Keratinocyte (primary cell): ENCODE measurements around the gene SYK. TPM values are rescaled to one million over a fixed set of nuclear protein-coding genes. Genes with fewer than 3 reads are reported as not detected.

ENCODE experiments used
- DNase-seq: peaks from one replicate; pipeline ENCODE4 v3.0.0-alpha.2; 2011; ENCODE audit warnings: low read depth, missing footprints, low spot score
- FAIRE-seq: peaks from 2 replicates; lab custom pipeline; 2011; peaks lifted over from hg19 to GRCh38; lab: Jason Lieb, UNC
- H2AFZ ChIP-seq: 2 replicates; pipeline ENCODE4 v1.6.0; 2012; ENCODE audit warnings: low read length, control low read depth, inconsistent platforms; ENCODE audit not compliant: control insufficient read depth
- H3K27ac ChIP-seq: 2 replicates; pipeline ENCODE4 v1.5.1; 2011; ENCODE audit warnings: low read length; ENCODE audit not compliant: control insufficient read depth, insufficient read depth
- H3K27me3 ChIP-seq: 3 replicates; pipeline ENCODE4 v1.6.0; 2011; ENCODE audit warnings: low read length; ENCODE audit not compliant: control insufficient read depth, insufficient read depth; ENCODE audit errors: extremely low read depth
- H3K36me3 ChIP-seq, 2 experiments: 2 replicates in 1 of 2; 3 replicates in 1 of 2; pipeline ENCODE4 v1.5.1; 2011; ENCODE audit warnings: low read length in 2 of 2, mild to moderate bottlenecking in 1 of 2; ENCODE audit not compliant: control insufficient read depth in 2 of 2, insufficient read depth in 2 of 2; ENCODE audit errors: extremely low read depth in 1 of 2
- H3K4me1 ChIP-seq: 3 replicates; pipeline ENCODE4 v1.5.1; 2011; ENCODE audit warnings: low read length; ENCODE audit not compliant: control insufficient read depth, insufficient read depth; ENCODE audit errors: extremely low read depth
- H3K4me2 ChIP-seq: 3 replicates; pipeline ENCODE4 v1.6.0; 2011; ENCODE audit warnings: low read depth, low read length; ENCODE audit not compliant: control insufficient read depth, insufficient read depth; ENCODE audit errors: extremely low read depth
- H3K4me3 ChIP-seq, 3 experiments: fragments of 200-600 bp in 1 of 3; sonication (generic) in 1 of 3; 2 replicates in 2 of 3; 3 replicates in 1 of 3; pipeline ENCODE4 v1.5.1; 2011 to 2016; ENCODE audit warnings: low read length in 3 of 3, mild to moderate bottlenecking in 3 of 3, control low read depth in 2 of 3, inconsistent platforms in 1 of 3, low read depth in 1 of 3, mixed read lengths in 1 of 3, mixed run types in 1 of 3, moderate library complexity in 1 of 3; ENCODE audit not compliant: control insufficient read depth in 2 of 3, insufficient read depth in 2 of 3; ENCODE audit errors: extremely low read depth in 1 of 3
- H3K79me2 ChIP-seq: 2 replicates; pipeline ENCODE4 v1.6.0; 2012; ENCODE audit warnings: low read length; ENCODE audit not compliant: control insufficient read depth, insufficient read depth
- H3K9ac ChIP-seq: 3 replicates; pipeline ENCODE4 v1.6.0; 2011; ENCODE audit warnings: low read length; ENCODE audit not compliant: control insufficient read depth, insufficient read depth; ENCODE audit errors: extremely low read depth
- H3K9me1 ChIP-seq: 3 replicates; pipeline ENCODE4 v1.6.0; 2011; ENCODE audit warnings: low read length; ENCODE audit not compliant: control insufficient read depth, insufficient read depth; ENCODE audit errors: extremely low read depth
- H3K9me3 ChIP-seq: 2 replicates; pipeline ENCODE4 v1.5.1; 2012; ENCODE audit warnings: low read depth, low read length; ENCODE audit not compliant: control insufficient read depth
- H4K20me1 ChIP-seq: 3 replicates; pipeline ENCODE4 v1.6.0; 2011; ENCODE audit warnings: low read length; ENCODE audit not compliant: control insufficient read depth, insufficient read depth; ENCODE audit errors: extremely low read depth
- EZH2 ChIP-seq: IDR thresholded peaks from one replicate; pipeline ENCODE4 v1.6.1; 2012; ENCODE audit warnings: inconsistent platforms, mild to moderate bottlenecking, low read length, moderate library complexity
- dilution Hi-C: fragments of 300-500 bp; cut with MboI; formaldehyde crosslinking; loops from one replicate; pipeline ENCODE4 v1.7.0; 2020; ENCODE audit warnings: low sequenced_read_pairs; ENCODE audit not compliant: extremely low pct_ligation_motif_present
- polyA plus RNA-seq, 5 experiments: library from polyadenylated mRNA; depleted of rRNA in 3 of 5; stranded (reverse) in 3 of 5; stranded (forward) in 1 of 5; unstranded in 1 of 5; fragments of >200 nt; gene quantifications; 1 replicate in 1 of 5; 2 replicates in 3 of 5; 3 replicates in 1 of 5; pipeline versions ENCODE4 v1.2.1 to v1.2.3, GENCODE V29; 2011 to 2012; ENCODE audit warnings: missing spikeins in 2 of 5, low read depth in 1 of 5, low replicate concordance in 1 of 5
- TF ChIP-seq, protein P1 (sequence below), 3 experiments: IDR thresholded peaks in 1 of 3; conservative IDR thresholded peaks in 1 of 3; optimal IDR thresholded peaks in 1 of 3; 2 replicates in 2 of 3; 3 replicates in 1 of 3; pipeline versions ENCODE3 to v1.5.1; 2011; ENCODE audit warnings: low read length in 3 of 3, mild to moderate bottlenecking in 3 of 3, moderate library complexity in 2 of 3, control low read depth in 1 of 3, inconsistent platforms in 1 of 3; ENCODE audit not compliant: insufficient read depth in 2 of 3; ENCODE audit errors: extremely low read depth in 1 of 3

The SYK gene
- polyA plus RNA-seq, 1 donor (not counting 4 experiments of a cell fraction or from before 2014, with no cell fraction given) = 2.0 TPM

DNA sequence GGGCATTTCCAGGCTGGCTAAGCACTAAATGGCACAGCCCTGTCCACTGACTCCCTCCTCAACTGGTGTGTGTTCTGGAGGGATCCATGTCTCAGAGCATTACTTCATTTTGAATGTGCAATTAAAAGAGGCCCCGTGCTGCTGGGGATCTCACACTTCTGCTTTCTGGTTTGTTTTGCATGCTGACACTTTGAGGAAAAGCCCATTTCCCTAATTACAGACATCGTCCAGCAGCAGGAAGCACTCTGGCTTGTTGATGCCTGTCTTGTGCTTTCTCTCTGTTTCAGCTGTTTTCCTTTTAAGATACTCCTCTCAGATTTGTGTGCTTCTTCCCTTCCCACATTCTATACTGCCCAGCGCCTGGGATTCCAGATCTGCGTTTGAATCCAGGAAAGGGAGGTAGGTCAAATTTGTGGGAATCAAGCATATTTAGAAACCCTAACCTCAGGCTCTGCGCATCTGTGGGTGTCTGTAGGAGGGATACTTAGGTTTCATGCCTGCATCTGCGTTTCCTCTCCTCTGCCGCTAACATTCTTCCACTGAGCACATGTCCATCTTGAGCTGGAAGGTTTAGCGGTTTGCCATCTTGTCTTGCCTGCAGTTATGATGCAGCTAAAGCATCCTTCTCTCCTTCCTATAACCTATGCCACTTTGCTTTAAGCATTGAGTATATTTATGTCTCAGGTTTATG is 25.7 kb downstream of the SYK start:
- Histone ChIP-seq H3K4me1 (no peaks in the 10 kb centered on the region), H3K9me3 (no peaks in the 10 kb centered on the region), H2AFZ (no peak overlapping the region), H3K27me3 (no peaks in the 10 kb centered on the region), H3K27ac (no peak overlapping the region), H3K9me1 (no peaks in the 10 kb centered on the region), H3K4me2 (no peak overlapping the region), H3K4me3 (no peak overlapping the region), H3K9ac (no peak overlapping the region), H3K79me2 (no peaks in the 10 kb centered on the region), H4K20me1 (no peaks in the 10 kb centered on the region), H3K36me3 (no peaks in the 10 kb centered on the region)
- DNase-seq = no peak
- TF ChIP-seq EZH2 = no peak
- TF ChIP-seq, protein P1, sequence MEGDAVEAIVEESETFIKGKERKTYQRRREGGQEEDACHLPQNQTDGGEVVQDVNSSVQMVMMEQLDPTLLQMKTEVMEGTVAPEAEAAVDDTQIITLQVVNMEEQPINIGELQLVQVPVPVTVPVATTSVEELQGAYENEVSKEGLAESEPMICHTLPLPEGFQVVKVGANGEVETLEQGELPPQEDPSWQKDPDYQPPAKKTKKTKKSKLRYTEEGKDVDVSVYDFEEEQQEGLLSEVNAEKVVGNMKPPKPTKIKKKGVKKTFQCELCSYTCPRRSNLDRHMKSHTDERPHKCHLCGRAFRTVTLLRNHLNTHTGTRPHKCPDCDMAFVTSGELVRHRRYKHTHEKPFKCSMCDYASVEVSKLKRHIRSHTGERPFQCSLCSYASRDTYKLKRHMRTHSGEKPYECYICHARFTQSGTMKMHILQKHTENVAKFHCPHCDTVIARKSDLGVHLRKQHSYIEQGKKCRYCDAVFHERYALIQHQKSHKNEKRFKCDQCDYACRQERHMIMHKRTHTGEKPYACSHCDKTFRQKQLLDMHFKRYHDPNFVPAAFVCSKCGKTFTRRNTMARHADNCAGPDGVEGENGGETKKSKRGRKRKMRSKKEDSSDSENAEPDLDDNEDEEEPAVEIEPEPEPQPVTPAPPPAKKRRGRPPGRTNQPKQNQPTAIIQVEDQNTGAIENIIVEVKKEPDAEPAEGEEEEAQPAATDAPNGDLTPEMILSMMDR (optimal IDR thresholded peaks at IDR 0.05 in 1 of 3, IDR thresholded peaks at IDR 0.05 in 1 of 3, conservative IDR thresholded peaks at IDR 0.05 in 1 of 3; ENCODE audit: extremely low read depth in 1 of 3, insufficient read depth in 2 of 3, low read length in 3 of 3) = no peak
- no peak for FAIRE-seq
- dilution Hi-C loops = no loop called here

DNA sequence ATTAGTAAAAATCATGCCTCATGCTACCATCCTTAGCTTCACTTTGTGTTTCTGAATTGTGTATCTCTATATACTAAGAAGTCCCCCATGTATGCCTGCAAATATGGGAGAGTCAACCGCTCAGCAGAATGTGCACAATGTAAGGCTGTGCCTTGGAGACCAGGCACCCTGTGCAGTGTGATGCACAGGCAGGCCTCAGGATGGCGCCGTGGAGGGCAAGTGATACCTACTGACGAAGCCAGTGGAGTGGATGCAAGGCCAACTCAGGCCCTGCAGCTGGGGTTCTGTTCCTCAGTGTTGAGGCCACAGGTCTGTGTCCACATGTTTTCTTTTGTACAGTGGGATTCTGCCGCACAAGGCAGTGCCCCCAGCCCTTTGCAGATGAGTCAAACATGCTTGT is 28.4 kb downstream of the SYK start:
- FAIRE-seq (no peak), DNase-seq (no peak)
- no peak overlapping the region for H3K9ac ChIP-seq
- no peaks in the 10 kb centered on the region for H3K36me3 ChIP-seq
- H3K4me3 ChIP-seq = no peak overlapping the region
- no peaks in the 10 kb centered on the region for H3K4me1 ChIP-seq
- H3K27me3 ChIP-seq = no peaks in the 10 kb centered on the region
- H3K4me2 ChIP-seq = no peak overlapping the region
- no peaks in the 10 kb centered on the region for H4K20me1 ChIP-seq
- H2AFZ ChIP-seq = no peak overlapping the region
- TF ChIP-seq EZH2 = no peak
- TF ChIP-seq, protein P1 (optimal IDR thresholded peaks at IDR 0.05 in 1 of 3, IDR thresholded peaks at IDR 0.05 in 1 of 3, conservative IDR thresholded peaks at IDR 0.05 in 1 of 3; ENCODE audit: extremely low read depth in 1 of 3, insufficient read depth in 2 of 3, low read length in 3 of 3) = no peak
- no peak overlapping the region for H3K27ac ChIP-seq
- no peaks in the 10 kb centered on the region for H3K9me1 ChIP-seq
- dilution Hi-C loops = no loop called here
- H3K79me2 ChIP-seq = no peaks in the 10 kb centered on the region
- no peaks in the 10 kb centered on the region for H3K9me3 ChIP-seq
